HFFc6 (cell line): ENCODE data around the gene MMP28. TPM values are rescaled to one million over a fixed set of nuclear protein-coding genes. Genes with fewer than 3 reads are reported as not detected.

ENCODE experiments used
- DNase-seq: peaks from one replicate; pipeline ENCODE4 v3.0.0-alpha.2; 2018
- H3K27ac Mint-ChIP-seq: 2 replicates; pipeline ENCODE4 v1.8.0; 2020; ENCODE audit warnings: mild to moderate bottlenecking, mixed read lengths
- H3K27me3 Mint-ChIP-seq: 2 replicates; pipeline ENCODE4 v1.8.0; 2021; ENCODE audit warnings: mild to moderate bottlenecking, moderate library complexity, mixed read lengths; ENCODE audit not compliant: insufficient read depth
- H3K36me3 Mint-ChIP-seq: 2 replicates; pipeline ENCODE4 v1.8.0; 2021; ENCODE audit warnings: low read depth, mixed read lengths
- H3K4me1 Mint-ChIP-seq: 2 replicates; pipeline ENCODE4 v1.8.0; 2020; ENCODE audit warnings: low read depth, mixed read lengths
- H3K4me3 Mint-ChIP-seq: 2 replicates; pipeline ENCODE4 v1.8.0; 2020; ENCODE audit warnings: mild to moderate bottlenecking, moderate library complexity, mixed read lengths
- H3K9me3 Mint-ChIP-seq: 2 replicates; pipeline ENCODE4 v1.8.0; 2020; ENCODE audit warnings: mild to moderate bottlenecking, mixed read lengths
- total RNA-seq, 6 experiments: library from RNA; stranded (reverse); fragmentation: NEBNext Ultra II Directional; extraction: Animal tissue kit (Norgen Biotek cat#: 25700); gene quantifications; 2 replicates in 1 of 6; 3 replicates in 5 of 6; pipeline ENCODE4 v1.2.3, GENCODE V29; 2021
- TF ChIP-seq, protein P1 (sequence below): fragments of 200-600 bp; sonication (generic); IDR thresholded peaks from 2 replicates; pipeline ENCODE4 v1.5.0; 2021; ENCODE audit warnings: antibody characterized with exemption, mild to moderate bottlenecking

Gene MMP28
- total RNA-seq, 6 experiments from 2014 or later, result not detected

DNA sequence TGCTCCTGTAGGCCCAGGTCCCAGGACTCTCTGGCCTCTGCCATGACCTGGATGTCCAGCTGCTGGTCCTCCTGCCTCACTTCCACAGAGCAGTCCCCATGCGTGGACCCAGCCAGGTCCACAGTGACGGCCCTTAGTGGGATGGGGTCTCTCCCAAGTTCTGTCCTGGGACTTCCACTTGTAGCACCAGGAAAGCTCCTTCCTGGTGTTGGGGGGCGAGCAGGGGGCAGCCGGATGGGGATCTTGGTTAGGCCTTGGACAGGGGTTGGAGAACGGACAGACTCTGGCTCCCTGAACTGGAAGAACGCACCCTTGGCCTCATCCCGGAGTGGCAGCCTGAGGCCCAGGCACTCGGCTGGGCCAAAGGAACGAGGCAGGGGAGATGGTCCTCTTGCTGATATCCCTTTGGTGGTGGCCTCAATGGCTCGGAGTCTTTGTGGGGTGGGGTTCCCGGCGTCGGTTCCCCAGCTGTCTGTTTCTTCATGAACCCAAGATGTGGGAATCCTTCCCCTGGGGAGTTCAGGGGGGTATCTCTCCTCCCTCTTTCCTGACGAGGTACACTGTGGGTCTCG, 49.6 kb downstream of the MMP28 start:
- TF ChIP-seq, protein P1, sequence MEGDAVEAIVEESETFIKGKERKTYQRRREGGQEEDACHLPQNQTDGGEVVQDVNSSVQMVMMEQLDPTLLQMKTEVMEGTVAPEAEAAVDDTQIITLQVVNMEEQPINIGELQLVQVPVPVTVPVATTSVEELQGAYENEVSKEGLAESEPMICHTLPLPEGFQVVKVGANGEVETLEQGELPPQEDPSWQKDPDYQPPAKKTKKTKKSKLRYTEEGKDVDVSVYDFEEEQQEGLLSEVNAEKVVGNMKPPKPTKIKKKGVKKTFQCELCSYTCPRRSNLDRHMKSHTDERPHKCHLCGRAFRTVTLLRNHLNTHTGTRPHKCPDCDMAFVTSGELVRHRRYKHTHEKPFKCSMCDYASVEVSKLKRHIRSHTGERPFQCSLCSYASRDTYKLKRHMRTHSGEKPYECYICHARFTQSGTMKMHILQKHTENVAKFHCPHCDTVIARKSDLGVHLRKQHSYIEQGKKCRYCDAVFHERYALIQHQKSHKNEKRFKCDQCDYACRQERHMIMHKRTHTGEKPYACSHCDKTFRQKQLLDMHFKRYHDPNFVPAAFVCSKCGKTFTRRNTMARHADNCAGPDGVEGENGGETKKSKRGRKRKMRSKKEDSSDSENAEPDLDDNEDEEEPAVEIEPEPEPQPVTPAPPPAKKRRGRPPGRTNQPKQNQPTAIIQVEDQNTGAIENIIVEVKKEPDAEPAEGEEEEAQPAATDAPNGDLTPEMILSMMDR, result no peak
- Mint-ChIP-seq H3K27me3 (peaks cover 44% of the 10 kb centered on the region), H3K4me3 (no peak overlapping the region), H3K36me3 (peaks cover 4% of the 10 kb centered on the region; the same call in 1 of the 2 replicates), H3K27ac (no peak overlapping the region), H3K4me1 (peaks cover 14% of the 10 kb centered on the region), H3K9me3 (no peaks in the 10 kb centered on the region)
- DNase-seq, result no peak

DNA sequence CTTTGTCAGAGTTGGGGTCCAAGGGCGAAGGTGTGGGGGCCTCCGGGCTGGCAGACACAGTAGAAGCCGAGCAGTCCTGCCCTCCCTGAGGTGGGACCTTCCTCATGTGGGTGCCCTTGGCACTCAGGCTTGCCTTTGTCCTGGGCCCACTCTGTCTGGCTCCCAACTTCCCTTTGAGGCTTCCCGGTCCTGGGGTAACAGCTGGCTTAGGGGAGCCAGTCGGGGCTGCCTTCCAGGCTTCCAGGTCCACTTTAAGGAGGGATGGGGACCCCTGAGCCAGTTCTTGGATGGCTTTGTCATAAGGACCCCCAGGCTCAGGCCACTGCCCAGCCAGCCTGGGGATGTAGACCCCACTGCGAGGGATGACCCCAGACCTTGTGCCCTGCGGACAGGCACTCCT, 50.2 kb downstream of the MMP28 start:
- Mint-ChIP-seq H3K9me3 (no peaks in the 10 kb centered on the region), H3K27me3 (peaks cover 45% of the 10 kb centered on the region), H3K4me3 (no peak overlapping the region), H3K27ac (no peak overlapping the region), H3K36me3 (peaks cover 4% of the 10 kb centered on the region; the same call in 1 of the 2 replicates), H3K4me1 (peaks cover 8% of the 10 kb centered on the region)
- DNase-seq, result no peak
- TF ChIP-seq, protein P1, result no peak

DNA sequence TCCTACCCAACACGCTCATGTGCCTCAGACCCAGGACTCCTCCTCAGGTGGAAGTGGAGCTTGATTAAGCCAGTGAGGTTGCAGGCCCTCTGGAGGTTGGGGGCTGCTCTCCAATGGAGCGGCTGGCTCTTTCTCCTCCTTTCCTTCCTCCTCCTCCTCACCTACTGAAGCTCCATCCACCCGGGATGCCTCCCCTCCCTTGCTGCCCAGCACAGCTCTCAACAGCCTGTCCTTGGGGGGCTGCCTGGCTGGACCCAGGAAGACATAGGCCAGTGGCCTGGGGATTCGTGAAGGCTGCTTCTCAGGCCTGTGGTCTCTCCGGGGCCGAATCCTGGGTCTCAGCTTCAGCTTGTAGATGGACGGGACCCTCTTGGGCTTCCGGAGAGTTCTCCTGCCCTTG, 50.6 kb downstream of the MMP28 start:
- Mint-ChIP-seq H3K4me3 (no peak overlapping the region), H3K27me3 (peaks cover 49% of the 10 kb centered on the region)

DNA sequence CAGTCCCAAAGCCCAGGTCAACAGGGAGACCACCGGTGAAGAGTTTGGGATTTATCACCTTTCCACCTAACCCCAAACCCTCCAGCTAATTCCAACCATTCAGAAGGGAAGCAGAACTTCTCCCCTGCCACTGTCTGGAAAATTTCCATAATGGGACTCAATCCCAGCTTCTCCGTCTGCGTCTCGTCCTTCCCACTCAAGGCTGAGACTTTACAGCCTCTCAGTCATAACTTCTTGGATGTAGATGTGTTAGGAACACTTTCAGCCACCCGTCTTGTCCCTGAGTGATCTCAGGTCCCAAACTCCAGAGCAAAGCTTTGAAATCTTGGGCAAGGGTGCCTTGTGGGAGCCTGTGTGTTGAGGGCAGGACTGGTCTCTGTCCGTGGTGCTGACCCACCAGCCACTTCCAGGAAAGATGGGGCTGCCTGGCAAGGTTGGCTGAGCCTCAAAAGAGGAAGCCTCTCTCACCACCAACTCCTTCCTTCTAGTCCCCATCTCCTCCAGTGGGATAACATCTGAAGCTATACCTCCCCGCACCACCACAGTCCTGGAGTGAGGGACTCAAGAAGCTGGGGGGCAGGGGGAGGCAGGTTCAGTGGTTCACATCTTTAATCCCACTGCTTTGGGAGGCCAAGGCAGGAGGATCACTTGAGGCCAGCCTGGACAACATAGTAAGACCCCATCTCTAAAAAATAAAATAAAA, 51.7 kb downstream of the MMP28 start:
- TF ChIP-seq, protein P1, result no peak
- Mint-ChIP-seq H3K27ac (no peak overlapping the region), H3K4me3 (no peak overlapping the region), H3K9me3 (no peaks in the 10 kb centered on the region), H3K36me3 (peaks cover 4% of the 10 kb centered on the region; the same call in 1 of the 2 replicates), H3K27me3 (peaks cover 47% of the 10 kb centered on the region), H3K4me1 (0 out of 2 replicates have a peak, but pooled peaks cover 5% of the 10 kb centered on the region)
- peak; percentile 27 for DNase-seq

More for the DNA sequence above, 50.6 kb downstream of the MMP28 start:
- no peak for DNase-seq
- Mint-ChIP-seq H3K4me1 (peaks cover 5% of the 10 kb centered on the region; the same call in 1 of the 2 replicates), H3K27ac (no peak overlapping the region), H3K36me3 (peaks cover 4% of the 10 kb centered on the region; the same call in 1 of the 2 replicates), H3K9me3 (no peaks in the 10 kb centered on the region)
- TF ChIP-seq, protein P1, result no peak

DNA sequence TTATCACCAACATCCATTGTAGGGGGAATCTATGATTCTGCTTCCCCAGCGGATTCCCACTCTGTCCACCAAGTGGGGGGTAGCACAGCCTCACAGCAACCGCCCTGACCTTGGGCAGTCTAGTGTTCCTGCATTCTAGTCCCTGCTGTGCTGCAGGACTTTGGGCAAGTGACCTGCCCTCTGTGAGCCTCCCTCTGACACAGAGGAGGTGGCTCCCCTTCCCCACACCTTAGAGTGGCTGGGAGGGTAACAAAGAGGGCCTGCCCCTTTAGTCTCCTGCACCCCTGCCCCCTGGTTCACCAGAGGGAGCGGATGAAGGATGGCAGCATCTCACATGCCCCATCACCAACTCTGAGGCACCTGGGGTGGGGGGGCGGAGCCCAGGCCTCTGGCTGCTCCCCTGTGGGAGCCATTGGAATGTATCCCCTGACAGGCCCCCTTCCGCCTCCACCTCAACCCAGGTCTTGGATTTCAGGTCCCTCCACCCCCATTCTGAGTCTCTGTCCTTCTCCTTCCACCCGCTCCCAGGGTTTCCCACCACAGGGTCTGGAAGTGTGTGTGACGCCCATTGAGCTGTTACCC, 52.5 kb downstream of the MMP28 start:
- DNase-seq, result no peak
- Mint-ChIP-seq H3K36me3 (peaks cover 4% of the 10 kb centered on the region; the same call in 1 of the 2 replicates), H3K9me3 (no peaks in the 10 kb centered on the region), H3K27ac (no peak overlapping the region), H3K4me3 (no peak overlapping the region), H3K4me1 (0 out of 2 replicates have a peak, but pooled peaks cover under 1% of the 10 kb centered on the region), H3K27me3 (peaks cover 47% of the 10 kb centered on the region)
- TF ChIP-seq, protein P1, result no peak
